ENCODE measurements around the gene RXFP4.
"Not testable (repeated sequence)": the region's sequence is repeated elsewhere in the genome, so short reads cannot be mapped to it uniquely, and the experiment has no call there.

Gene RXFP4, protein sequence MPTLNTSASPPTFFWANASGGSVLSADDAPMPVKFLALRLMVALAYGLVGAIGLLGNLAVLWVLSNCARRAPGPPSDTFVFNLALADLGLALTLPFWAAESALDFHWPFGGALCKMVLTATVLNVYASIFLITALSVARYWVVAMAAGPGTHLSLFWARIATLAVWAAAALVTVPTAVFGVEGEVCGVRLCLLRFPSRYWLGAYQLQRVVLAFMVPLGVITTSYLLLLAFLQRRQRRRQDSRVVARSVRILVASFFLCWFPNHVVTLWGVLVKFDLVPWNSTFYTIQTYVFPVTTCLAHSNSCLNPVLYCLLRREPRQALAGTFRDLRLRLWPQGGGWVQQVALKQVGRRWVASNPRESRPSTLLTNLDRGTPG

DNA sequence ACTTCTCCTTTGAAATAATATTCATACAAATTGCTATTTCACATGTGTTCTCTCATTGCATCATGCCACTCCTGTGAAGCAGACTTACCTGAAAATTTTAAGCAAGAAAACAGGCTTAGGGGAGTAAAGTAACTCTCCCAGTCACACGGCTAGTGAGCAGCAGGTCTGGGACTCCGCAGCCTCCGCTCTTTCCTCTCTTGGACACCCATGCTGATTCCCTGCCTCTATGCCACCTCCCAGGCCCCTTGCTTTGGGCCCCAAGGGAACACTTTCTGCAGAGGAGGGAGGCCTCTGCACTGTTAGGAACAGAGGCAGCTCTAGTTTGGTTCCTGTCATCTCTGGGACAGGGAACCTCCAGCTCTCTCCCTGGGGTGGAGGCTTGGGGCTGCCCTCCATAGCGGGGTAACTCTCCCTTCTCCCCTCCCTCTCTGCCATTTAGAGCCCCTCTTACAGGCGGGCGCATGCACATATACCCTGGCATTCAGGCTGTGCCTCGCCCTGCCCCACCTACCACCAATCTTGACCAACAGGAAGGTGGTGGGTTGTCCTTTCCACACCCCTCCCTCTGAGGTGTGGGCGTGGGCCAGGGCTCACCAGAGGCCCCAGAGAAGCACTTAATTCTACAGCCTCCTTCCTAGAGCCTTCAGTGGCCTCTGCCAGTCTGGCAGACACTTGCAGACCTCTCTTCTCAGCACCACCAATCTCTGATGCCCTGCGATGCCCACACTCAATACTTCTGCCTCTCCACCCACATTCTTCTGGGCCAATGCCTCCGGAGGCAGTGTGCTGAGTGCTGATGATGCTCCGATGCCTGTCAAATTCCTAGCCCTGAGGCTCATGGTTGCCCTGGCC lies at the start of gene RXFP4:
TSS of gene RXFP4 (plus strand) at position 646 of the 852 bp plus-strand sequence. CDS start at position 718, 72 bp downstream.
- DNase-seq = no peak

DNA sequence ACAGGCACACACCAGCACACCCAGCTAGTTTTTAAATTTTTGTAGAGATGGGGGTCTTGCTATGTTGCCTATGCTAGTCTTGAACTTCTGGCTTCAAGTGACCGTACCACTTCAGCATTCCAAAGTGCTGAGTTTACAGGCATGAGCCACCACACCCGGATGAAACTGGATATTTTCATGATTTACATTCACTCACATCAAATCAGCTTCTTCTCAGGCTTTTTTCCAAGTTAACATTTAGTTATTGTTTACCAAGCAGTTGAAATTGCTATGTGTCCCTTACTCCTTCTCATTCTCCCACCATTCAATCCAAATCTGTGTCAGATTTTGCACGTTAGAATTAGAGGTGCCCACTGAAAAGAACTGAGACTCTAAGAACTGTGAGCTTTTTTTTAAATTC lies 48.6 kb upstream of the RXFP4 start:
- no peak for DNase-seq

DNA sequence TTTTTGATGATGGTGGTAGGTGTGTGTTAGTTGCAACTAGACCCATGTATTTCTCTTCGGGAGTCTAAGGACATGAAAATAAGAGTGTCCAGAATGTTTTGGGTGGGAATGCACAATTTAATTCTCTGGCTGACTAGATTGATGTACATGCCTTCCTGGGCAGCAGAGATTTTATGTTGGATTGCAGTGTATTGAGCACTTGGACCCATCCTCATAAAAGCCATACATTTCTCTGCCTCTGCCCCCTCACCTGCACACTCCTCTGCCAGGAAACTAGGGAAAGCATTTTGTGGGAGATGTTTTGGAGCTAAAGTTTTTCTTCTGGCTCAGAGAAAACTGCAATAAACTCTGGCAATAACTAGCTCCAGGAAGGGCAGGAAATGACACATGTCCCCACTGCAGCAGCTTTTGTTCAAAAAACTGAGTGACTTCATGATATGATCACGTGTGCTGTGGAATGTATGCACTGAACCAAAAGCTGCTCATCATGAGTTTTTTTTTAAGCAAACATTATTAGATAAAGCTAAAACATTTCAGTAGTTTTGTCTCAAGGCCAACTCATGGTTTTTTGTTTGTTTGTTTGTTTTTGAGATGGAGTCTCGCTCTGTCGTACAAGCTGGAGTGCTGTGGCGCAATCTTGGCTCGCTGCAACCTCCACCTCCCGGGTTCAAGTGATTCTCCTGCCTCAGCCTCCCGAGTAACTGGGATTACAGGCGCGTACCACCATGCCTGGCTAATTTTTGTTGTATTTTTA lies 47.9 kb upstream of the RXFP4 start:
- no peak for DNase-seq

DNA sequence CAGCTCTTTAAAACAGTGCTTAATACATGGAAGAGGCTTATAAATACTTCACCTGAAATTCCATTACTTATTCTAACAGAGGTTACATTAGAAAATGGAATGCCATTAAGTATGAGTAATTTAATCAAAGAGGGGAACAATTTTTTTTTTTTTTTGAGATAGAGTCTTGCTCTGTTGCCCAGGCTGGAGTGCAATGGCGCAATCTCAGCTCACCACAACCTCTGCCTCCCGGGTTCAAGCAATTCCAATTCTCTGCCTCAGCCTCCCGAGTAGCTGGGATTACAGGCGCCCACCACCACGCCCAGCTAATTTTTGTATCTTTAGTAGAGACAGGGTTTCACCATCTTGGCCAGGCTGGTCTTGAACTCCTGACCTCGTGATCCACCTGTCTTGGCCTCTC lies 45.8 kb upstream of the RXFP4 start:
- not testable (repeated sequence) for DNase-seq

DNA sequence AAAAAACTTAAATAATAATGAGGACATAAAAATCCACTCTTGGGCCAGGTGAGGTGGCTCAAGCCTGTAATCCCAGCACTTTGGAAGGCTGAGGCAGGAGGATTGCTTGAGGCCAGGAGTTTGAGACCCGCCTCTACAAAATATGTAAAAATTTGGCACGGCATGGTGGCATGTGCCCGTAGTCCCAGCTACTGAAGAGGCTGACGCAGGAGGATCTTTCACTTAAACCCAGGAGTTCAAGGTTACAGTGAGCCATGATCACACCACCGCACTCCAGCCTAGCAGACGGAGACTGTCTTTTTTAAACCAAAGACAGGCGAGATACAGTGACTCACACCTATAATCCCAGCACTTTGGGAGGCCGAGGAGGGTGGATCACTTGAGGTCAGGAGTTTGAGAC lies 45.0 kb upstream of the RXFP4 start:
- not testable (repeated sequence) for DNase-seq

DNA sequence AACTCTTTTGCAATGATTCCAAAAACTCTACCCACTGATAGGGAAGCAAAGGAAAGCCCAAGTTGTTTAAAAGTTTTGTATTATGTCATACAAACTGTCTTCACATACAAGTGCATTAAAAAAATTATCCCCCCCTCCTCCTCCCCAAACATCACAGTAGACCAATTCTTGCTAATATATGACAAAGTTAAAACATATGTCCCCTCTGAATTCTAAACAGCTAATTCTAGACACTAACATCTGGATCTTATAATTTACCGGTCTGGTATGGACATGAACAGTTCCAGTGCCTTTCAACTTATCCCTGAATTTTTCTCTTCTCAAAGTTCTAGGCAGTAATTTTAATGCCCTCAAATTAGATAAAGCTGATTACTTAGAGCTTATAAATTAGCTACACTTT lies 43.7 kb upstream of the RXFP4 start:
- no peak for DNase-seq

DNA sequence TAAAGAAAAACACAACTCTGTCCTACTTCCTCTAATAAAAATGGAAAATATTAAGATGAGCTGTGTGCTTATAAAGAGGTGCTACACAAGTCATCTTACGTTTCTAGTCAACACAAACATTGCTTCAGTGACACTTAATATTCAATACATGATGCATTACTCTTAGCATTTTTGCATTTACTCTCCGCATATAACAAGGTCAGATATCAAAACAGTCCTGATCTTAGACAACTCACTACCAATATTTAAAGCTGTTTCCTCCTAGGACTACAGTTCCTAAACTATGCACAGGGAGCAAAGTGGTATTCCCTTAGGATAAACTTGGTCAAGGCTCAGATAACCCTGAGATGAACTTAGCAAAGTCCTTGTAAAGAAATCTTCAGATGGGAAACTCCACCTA lies 42.5 kb upstream of the RXFP4 start:
- no peak for DNase-seq

DNA sequence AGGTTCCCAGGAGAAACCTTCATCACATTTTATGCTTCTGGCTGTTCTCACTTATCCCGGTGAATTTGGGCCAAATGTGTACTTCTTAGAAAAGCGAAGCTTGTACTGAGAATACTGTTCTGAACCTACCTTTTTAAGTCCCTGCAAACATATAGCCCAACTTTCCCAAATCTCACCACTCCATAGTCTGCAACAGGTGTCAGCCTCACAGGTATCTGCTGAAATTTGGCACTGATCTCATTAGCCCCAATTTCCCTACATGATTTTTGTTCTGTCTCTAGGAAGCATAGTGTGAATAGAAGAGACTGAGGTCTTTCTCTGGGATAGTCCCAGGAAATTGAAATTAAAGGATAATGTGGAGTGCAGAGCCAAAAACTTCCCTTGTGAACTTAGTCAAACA lies 41.8 kb upstream of the RXFP4 start:
- no peak for DNase-seq

DNA sequence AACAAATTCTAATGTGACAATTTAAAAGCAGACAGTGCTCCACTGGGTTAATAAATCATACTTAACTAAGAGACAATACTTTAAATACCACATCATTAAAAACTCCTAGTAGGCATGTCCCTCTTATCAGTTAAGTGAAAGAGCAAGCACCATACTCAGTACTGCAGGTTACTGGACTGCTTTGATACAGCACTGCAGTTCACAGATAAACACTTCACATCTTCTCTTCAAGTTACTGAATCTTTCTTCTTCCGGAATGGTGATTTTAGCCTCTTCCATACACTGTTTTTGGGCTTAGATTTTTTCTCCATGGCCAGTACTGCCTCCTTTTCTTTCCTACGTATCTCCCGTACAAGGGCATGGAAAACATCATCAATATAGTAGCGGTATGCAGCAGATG lies 41.3 kb upstream of the RXFP4 start:
- no peak for DNase-seq

DNA sequence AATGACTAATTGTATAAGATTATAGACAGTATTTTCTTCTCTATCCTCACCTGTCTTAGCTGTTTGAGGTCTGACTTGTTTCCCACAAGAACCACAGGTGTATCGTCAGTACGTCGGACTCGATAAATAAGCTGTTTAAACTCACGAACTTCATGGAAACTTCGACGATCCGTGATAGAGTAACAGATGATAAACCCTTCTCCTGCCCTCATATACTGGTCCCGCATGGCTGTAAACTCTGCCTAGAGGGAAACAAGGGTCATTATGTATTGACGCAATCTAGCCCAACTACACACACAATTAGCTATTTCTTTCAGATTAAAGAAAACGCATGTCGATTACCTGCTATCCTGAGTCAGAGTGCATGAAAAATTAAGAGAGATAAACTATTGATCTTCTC lies 37.2 kb upstream of the RXFP4 start:
- no peak for DNase-seq

DNA sequence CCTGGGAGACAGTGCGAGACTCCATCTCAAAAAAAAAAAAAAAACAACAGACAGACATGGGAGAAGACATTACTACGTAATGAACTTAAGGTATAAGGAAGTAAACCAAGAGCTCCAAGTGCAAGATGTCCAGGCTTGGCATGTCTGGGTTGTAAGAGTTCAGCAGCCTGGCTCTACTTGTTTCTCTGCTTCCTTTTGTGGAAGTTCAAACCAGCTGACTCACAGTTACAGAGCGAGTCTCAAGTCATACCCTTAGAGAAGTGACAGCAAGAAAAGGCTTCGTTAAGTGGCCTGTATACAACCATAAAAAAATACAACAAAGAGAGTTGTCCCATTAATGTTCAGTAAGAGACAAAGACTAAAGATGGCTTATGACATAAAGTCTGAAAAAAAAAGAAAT lies 31.5 kb upstream of the RXFP4 start:
- DNase-seq = no peak

DNA sequence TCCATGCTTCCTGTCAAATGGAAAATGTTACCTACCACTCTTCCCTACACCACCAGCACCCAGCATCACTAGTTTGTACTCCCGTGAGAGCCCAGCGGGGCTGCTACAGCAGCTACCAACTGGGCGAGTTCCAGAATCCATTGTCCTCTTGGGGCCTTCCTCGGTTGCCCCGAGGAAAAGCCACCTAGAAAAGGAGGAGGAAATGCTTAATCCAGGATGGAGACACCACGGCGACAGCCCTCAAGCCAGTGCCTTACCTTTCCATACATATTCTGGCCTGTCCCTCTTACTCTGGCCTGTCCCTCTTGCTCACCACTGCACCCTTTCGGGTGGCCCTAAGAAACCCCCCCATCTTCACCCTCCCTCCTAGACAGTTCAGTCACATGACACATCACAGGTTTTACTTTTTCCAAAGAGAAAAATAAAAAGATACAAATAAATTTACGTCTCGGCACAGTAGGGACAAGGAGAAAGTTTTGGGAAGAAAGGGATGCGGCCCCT lies 30.8 kb upstream of the RXFP4 start:
- DNase-seq = peak; percentile 60

DNA sequence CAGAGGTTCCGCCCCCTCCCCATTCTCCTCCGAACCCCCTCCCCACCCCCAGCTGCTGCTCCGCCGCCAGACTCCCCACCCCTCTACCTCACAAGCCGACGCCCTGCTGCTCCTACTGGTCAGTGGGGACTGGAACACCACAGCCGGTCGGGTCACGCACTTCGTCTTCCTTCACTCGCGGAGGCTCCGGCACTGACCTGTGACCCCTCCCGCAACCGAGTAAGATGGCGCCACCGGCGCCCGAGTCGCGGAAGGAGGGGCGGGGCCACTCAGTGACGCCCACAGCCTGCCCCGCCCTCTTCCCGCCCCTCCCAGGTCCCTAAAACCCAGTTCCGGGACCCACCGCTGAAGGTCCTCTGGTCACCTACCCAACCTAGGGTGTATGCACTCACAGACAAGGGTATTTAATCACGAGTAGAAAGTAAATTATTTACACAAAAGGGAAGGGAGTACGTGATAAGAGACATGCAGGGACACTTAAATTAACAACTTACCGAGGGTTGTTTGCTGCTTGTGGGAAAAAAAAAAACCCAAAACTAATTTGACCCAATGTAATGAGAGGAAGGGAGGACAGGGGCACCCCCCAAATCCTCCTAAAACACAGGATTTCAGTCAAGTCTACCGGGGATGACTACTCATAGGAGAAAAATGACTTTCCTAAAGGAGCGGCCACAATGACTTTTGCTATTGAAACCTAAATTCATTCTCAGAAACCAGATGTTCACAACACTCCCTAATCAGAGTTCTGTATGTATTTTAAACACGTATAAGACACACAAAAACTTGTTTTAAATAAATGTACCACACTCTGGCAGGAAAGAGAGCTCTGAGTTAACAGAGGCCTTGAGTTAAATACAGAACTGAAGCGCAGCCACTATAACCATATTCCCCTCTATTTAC lies 30.0 kb upstream of the RXFP4 start, which contains the start of gene RIT1:
TSS of gene RIT1 (minus strand) at position 194 of the 900 bp plus-strand sequence. CDS start 588 bp downstream, outside the sequence.
- peak; percentile 91 for DNase-seq

DNA sequence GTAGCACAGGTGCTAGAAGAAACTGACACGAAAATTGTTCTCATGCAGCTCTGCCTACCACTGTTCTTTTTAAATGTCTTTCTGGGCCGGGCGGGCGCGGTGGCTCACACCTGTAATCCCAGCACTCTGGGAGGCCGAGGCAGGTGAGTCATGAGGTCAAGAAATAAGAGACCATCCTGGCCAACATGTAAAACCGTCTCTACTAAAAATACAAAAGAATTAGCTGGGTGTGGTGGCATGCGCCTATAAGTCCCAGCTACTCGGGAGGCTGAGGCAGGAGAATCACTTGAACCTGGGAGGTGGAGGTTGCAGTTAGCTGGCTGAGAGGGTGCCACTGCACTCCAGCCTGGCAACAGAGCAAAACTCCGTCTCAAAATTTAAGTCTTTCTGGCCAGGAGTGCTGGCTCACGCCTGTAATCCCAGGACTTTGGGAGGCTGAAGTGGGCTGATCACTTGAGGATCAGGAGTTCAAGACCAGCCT lies 29.3 kb upstream of the RXFP4 start:
- DNase-seq = no peak

DNA sequence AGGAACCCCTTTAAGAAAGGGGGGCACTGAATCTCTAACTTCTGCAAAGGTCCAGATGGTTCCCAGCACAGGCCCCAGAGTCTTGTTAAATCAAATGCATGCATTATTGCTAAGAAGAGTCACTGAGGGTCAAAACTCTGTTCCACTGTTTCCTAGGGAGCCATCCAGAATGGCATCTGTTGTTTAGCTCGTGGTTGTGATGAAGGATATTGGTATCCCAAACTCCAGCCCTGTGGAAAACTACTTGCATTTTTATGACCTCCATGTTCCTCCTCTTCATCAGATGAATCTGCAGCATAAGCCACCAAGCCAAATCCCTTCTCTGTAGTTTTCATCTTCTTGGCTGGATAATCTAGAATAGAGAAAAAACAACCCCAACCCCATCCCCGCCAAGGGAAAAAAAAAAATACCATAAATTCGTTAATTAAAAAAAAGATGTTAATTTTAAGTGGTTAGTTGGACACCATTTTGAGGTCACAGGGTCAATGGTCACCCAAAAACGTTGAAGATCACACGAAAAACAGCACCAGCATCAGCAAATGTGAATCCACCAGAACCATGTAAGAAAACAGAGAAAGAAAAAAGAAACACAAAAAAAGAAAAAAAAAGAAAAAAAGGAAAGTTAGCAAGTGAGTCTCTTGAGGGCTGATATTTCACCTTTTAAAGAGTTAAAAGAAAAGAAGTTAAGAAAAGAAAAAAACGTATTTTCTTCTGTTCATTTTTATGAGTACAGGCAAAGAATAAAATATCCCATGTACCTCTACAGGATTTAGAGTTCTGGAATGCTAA lies 27.3 kb upstream of the RXFP4 start:
- no peak for DNase-seq

DNA sequence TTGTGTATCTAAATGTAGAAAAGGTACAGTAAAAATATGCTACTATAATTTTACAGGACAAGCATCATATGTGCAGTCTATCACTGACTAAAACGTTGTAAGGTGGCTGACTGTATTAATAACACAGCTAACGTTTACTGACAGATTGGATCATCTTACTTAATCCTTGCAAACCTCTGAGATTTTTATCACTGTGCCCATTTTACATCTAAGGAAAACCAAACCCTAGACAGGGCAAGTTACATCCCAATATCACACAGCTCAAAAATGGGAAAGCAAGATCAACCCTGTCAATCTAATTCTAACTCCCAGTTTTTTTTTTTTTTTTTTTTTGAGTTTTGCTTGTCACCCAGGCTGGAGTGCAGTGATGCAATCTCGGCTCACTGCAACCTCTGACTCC lies 22.8 kb upstream of the RXFP4 start:
- DNase-seq = no peak

DNA sequence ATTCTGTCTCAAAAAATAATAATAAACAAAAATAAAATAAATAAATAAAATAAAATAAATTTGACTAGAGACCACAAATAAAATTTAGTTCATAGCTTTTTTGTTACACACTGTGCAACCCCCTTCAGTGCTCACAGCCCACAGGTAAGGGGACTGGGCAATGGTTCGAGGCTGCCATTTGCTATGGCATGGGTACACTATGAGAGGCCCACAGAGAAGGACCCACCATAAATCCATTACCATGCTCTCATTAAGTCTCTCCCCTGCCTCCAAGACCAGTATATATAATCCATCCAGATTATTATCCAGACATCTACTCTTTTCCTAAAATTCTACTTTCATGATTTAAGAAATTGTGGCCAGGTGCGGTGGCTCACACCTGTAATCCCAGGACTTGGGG lies 21.6 kb upstream of the RXFP4 start:
- DNase-seq = no peak

DNA sequence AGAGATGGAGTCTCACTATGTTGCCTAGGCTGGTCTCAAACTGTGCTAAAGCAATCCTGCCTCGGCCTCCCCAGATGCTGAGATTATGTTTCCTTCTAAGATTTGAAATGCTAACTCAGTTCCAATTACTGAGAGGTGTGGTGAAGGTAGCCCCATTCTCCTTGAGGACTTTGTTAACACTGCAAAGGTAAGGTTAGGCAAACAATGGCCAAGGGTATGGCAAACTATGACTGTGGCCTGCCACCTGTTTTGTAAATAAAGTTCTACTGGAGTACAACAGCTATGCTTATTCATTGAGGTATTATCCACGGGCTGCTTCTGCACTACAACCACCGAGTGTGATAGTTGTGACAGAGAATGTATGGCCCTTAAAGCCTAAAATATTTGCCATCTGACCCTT lies 20.7 kb upstream of the RXFP4 start:
- no peak for DNase-seq

DNA sequence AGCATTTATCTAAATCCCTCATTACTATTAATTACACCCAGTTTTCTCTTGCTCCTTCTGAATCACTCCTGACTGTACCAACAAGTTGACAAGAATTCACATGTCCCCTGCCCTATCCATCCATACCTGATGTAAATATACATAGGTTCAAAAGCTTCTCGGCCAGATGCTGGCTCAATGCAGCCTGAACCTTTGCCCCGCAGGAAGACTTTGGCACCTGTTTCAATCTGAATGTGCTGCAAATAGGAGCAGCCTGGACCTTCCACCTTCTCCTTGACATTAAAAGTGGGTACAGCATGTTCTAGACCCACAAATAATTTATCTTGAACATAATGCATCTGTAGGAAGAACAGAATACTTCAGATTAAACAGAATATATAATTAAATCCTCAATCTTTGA lies 15.9 kb upstream of the RXFP4 start:
- DNase-seq = no peak

DNA sequence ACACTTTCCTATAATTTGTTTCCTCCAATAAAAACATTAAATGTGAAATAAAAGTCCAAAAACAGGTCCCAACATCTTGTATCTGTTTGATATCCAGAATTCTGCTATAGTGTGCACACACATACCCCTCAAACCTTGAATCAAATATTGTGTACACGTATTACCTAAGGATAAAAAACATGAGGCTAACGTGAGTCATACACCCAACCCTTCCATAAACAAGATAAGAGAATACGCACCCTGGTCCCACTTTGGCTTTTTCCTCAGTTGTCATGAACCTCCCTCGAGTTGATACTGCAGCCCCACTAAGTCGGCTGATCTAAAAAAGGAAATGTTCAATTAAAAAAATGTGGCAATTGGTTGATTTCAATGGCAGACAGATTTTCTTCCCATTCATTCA lies 12.4 kb upstream of the RXFP4 start:
- DNase-seq = no peak

DNA sequence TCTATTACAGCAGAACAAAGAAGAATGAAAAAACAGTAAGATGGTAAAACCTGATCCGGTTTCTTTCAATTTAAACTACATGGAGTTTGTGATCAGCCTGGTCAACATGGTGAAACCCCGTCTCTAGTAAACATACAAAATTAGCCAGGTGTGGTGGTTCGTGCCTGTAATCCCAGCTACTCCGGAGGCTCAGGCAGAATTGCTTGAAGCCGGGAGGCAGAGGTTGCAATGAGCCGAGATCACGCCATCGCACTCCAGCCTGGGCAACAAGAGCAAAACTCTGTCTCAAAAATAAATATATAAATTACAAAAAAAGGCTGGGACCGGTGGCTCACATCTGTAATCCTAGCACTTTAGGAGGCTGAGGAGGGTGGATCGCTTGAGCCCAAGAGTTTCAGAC lies 10.7 kb upstream of the RXFP4 start:
- not testable (repeated sequence) for DNase-seq

Measured in activated CD8-positive, alpha-beta memory T cell treated with anti-CD3 and anti-CD28 coated beads for 24 hours (primary cell).